HG03060 (cell line): Measurements from ENCODE around the gene CCR7.
"Not testable (repeated sequence)": the region's sequence is repeated elsewhere in the genome, so short reads cannot be mapped to it uniquely, and the experiment has no call there.

Source experiments
- ATAC-seq: cut with Tn5 transposase; IDR thresholded peaks from one replicate; pipeline ENCODE4 v1.9.1; 2021; ENCODE audit warnings: low read depth, moderate number of reproducible peaks; ENCODE audit not compliant: unreplicated experiment

CCR7 gene

DNA sequence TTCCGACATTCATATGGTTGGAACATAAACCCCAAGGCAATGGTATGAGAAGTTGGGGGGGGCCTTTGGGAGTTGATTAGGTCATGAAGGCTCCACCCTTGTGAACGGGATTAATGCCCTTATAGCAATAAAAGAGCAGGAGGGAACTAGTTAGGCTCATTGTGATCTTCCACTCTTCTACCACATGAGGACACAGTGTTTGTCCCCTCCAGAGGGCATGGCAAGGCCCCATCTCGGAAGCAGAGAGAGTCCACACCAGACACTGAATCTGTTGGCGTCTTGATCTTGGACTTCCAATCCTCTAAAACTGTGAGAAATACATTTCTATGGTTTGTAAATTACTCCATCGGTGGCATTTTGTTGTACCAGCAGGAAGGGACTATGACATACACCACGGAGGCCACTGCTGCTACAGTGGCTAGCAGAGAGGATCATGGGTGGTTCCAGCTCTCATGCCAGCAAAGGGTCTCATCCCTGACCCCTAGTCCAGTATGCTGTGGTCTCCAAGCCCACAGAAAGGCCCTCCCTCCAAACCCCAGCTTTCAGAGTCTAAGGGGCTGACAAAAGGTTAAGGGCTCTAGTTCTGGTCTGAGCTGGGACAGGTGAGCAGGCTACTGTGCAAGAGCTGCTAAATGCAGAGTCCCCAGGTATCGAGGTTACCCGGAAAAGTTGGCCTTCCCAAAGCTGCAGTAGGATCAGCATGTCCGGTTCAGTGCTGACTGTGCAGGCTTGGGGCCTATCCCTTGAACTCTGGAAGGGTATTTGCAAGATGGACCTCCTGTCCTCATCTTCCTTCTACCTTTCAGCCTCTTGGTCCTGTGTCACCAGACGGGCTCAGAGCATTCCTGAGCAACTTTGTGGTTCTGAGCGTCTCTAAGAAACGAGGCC lies 12.2 kb downstream of the CCR7 start:
- ATAC-seq = no peak

DNA sequence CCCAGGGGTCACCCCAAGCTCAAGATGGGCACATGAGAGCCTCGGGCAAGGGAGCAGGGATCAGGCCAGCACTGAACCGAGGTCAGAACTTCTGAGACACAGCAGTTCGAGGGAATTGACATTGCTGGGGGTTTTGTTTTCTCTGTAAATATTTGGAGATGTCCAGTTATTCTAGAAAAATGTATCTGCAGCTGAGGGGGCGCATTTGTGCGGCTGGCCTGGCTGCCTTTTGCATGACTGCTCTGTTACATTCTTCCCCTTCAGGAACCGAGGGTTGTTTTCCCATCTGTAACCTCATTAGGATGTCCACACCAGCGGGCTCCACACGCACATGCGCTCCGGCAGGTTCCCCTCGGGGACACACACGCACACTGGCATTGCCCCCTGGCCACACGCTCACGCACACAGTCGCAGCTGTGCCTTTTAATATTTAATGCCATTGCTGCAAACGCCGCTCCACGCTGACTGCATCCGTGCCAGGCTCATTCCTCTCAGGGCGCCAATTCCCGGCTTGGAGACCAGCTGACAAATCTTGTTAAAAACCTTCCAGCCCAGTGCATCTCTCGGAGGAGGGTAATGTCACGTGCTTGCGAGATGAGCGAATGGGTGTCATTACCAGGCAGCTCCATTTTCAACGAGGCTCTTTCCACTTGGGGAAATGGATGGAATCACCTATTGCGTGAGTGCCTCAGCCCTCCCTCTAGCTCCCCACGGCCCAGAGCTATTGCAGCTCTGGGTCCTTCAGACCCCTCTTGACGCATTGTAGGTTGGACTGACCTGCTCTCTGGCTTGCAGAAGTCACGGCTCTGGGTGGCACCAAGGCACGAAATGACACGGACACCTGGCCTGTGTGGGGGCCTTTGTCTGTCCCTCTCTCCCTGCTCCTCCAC lies 13.1 kb downstream of the CCR7 start:
- no peak for ATAC-seq

DNA sequence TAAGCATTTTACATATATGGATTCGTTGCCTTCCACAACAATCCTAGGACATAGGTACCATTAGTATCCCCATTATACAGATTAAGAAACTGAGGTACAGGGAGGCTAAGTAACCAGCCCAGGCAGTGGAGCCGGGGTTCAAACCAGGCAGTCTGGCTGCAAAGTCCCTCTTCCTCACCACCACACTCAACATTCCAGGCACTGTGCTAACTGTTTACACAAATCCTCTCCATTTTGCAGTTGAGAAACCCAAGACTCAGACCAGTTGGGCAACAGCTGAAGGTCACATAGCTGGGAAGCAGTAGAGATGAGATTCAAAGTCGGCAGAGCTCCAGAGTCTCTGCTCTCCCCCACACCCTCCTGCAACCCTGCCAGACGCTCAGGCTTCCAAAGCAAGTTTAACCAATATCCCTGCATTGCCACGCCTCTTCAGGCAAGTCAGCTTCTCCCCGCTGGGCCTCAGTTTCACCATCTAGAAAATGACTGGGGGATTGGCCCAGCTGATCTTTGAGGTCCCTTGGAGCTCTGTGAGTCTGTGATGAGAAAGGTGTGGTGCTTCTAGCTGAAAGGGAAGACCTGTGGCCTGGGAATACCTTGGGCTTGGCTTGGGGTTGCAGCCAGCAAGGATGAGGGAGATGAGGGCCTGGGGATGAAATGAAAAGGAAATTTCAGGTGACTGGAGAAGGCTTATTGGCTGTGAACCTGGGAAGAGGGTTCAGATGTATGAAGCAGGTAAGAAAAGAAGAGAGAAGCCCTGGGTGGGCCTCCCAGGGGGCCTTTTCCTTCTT lies 14.0 kb downstream of the CCR7 start:
- ATAC-seq = no peak

DNA sequence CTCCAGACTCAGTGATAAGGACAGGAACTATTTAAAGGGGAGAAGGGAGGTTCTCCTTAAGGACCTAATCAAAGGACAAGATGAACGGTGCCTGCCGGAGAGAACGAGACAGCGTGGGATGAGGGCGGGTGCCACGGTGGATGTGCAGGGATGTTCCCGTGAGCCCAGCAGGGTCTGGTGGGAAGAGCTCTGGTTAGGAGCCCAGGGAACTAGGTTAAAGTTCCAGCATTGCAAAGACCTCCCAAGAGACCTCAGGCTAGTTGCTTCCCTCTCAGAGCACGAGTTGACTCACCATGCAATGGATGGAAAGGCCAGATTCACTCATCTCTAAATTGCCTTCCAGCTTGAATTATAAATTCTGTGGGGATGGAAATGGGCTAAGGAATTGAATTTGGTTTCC lies 14.7 kb downstream of the CCR7 start:
- ATAC-seq = no peak

DNA sequence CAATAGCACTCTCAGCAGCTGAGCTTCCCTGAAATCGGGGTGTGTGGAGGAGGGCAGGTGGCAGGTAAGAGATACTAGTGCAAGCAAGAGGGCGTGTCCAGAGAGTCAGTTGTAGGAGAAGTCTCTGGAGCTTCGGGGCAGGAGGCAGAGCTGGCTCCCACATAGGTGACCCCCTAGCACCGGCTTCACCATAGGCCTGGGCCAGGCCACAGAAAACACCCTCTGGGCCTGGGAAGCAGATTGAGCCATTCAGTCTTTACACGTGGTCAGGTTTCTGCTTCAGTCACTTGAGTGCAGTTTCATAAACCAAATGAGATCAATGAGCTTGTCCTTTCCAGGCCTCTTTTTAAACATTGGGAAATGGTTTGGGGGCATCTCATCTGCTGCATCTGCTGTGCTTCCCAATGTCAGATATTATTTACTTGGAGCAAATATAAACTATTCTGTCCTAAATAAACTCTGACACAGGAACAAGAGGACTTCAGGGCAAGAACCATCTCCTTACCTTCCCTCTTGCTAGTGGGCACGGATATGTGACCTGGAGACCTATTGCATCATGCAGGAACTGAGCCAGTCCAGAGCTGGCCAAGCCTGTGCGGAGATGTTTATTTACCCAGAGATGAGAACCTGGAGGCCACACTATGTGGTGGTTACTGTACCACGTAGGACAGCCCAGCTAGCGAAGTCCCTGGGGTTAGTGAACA lies 16.1 kb downstream of the CCR7 start:
- ATAC-seq = no peak

DNA sequence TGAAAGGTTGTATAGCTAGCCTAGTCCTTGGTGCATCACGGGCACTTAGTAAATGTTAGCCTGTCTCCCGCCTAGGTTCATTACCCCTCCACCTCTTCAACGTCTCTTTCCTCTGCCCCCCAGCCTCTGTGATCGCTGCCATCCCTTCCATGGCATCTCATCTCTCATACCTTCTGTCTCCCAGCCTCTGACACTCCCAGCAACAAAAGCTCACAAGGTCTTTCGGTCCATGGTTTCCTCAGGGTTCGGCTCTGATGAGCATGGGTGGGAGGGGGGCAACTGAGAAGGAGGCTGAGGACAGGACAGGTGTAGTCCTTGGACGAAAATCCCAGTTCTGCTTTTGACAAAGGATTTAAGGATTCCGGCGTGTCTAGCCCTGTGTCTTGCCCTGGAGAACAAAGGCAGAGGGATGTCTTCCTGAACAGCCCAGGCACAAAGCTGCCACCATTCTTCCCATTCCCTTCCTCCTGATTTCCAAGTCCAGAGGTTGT lies 16.7 kb downstream of the CCR7 start:
- ATAC-seq = no peak

DNA sequence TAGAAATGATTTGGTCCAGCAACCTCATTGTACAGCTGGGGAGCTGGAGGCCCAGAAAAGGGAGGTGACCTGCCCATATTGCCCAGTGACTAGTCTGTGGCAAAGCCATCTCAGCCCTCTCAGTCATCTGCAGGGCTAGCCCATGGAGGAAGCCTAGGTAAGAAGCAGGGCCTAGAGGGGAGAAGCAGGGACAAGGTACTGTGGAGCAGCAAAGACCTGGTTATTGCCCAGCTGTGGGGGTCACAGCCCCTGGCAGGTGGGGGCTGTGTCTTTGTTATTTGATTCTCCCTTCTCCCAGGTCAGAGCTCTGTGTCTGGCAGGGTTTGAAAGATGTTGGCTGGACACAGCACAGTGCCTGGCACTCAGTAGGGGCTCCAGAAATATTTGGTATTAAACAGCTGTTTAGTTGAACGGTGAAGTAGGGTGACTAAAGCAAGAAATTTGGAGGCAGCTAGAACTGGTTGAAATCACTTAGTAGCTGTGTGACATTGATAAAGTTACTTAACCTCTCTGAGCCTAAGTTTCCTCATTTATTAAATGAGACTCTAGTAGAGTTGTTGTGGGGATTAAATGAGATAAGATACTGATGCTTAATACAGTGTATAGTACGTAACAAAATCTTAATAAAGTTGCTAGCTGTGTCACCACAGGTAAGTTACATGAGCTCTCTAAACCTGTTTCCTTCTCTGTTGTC lies 17.3 kb downstream of the CCR7 start:
- no peak for ATAC-seq

DNA sequence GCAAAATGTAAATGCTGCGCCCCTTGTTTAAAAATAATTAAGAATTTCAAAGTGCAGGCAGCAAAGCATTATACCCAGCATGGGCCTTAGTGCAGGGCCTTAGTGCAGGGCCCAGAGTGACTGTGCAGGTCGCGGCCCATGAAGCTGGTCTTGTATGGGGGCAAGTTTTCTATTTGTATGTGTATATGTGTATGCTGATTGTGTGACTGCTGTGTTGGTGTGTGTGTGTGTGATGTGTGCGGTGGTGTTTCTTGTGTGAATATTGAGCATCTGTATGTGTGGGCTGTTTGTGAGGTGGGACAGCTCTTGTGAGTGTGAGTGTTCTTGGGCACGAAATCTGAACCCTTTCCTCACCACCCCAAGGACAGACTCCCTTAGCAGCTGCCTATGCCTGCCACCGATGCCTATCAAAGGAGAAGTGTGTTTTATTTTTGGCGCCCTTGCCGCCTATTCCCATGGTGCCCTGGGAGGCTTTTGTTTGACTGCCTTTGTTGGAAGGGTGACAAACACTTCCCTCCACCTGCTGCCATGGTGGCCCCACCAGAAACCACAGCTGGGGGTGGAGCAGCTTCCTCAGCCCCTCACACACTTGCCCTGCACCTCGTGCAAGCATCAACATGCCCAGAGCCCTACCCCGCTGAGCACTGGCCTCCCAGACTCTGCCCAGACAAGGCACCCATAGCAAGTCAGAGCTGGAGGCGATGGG lies 18.0 kb downstream of the CCR7 start:
- ATAC-seq = no peak

DNA sequence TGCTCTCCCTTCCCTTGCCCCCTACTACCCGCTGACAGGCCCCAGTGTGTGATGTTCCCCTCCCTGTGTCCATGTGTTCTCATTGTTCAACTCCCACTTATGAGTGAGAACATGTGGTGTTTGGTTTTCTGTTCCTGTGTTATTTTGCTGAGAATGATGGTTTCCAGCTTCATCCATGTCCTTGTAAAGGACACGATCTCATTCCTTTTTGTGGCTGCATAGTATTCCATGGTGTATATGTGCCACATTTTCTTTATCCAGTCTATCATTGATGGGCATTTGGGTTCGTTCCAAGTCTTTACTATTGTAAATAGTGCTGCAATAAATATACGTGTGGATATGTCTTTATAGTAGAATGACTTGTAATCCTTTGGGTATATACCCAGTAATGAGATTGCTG lies 18.8 kb downstream of the CCR7 start:
- ATAC-seq = not testable (repeated sequence)

DNA sequence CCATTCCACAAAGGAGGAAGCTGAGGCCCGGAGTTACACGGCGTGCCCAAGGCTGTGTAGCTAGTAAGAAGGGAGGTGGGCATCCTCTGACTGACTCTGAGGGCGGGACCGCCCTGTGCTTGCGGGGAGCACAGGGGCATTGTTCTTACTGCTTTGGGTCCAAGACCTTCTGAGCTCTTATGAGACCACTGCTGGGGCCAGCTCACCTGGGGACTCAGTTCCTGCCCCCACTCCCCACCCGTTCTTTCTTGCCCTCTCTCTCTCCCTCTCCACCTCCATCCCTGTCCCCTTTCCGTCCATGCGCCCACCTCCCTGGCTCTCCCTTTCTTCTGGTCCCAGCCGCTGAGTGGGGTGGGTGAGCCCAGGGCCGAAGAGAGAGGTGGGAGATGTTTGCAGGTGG lies 19.6 kb downstream of the CCR7 start:
- ATAC-seq = no peak

DNA sequence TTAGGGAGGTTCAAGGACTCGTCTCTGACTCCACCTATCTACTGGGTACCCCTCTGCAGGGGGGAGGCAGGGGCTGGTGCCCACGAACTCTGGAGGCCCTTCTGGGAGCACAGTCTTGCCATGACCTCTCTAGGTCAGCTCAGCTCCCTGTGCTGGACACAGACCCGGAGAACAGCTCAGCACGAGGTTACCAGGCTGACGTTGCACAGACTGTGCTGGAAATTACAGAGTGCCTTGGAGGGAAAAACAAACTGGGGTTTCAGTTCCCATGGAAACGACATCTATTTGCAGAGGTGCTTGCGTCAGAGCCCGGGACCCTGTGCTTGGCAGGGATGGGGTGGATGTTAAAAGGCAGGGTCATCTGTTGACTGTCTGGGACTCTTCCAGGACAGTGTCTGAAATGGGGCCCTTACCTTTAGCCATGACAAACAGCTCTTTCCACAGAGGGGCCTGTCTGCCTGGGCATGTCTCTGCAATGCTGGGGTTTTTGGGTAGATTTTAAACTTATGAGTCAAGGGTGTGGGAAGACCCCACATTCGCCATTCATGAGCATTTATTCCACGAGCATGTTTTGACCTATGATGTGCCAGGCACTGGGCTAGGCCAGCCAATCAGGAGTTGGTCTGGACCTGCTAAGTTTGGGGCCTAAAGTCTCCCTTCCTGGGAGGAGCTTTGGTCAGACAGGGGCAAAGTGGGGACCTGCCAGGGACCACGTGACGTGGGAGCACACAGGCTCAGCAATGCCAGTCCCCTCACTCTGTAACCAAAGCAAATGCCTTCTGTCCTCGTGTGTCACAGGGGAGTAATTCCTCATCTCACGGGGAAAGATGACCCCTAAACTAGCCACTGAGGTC lies 22.5 kb downstream of the CCR7 start:
- no peak for ATAC-seq

DNA sequence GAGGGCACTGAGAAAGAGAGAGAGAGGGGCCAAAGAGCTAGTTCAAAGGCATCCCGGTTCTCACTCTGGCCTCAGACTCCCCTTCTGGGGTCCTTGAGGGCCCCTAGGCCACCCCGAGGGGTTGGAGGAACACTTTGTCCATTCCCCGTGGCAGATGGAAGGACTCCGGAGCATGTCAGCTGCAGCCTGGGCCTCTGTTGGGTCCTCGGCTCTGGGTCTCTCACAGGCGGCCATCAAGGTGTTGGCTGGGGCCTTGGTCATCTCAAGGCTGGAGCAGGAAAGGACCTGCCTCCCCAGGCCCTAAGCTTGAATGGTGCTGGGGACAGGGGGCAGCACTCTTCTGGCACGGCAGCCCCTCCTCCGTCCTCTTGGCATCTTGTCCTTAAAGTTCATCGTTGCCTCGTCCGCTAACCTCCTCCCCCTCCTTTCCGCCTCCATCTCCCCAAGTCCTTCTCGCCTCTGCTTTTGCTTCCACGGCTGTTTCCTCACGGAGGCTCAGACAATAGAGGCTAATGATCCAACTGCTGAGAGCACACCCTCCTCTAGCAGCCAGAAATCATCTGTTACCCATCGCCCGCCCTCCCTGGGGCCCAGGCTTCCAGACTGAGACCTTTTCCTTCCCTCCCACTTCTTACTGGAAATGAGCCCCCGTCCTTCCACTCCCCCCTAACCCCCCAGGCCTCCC lies 23.3 kb downstream of the CCR7 start:
- ATAC-seq = no peak

DNA sequence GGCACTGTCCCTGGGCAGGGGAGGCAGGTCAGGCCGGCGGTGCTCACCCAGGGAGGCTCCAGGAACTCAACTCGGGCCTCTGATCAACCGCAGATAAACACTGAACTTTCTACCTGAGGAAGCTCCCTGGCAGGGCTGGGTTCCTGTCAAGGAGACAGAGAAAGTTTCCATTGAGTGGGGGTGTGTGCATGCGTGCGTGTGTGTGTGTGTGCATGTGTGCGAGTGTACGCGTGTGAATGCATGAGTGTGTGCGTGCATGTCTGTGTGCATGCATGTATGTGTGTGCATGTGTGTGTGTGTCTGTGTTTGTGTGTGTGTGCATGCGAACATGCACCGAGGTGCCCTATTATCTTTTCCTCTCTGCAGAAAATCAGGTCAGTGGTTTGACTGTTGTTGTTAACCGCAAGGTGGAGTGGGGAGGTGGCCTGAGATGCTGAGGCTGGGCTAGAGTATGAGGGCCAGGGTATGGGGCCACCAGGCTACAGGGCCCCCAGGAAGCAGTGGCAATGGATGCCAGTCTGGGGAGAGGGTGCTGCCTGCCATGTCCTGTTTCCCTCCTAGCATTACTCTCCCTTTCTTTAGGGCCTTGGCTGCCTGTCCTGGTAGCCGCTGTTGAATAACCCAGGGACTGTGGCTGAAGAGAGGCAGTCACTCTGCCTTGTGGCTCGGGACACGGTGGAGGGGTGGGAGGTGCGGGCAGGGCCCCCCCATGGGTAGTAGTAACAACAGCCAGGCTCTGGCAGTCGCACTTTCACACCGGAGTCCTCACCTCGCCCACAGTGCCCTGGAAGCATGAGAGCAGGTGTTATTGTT lies 24.0 kb downstream of the CCR7 start:
- ATAC-seq = no peak

DNA sequence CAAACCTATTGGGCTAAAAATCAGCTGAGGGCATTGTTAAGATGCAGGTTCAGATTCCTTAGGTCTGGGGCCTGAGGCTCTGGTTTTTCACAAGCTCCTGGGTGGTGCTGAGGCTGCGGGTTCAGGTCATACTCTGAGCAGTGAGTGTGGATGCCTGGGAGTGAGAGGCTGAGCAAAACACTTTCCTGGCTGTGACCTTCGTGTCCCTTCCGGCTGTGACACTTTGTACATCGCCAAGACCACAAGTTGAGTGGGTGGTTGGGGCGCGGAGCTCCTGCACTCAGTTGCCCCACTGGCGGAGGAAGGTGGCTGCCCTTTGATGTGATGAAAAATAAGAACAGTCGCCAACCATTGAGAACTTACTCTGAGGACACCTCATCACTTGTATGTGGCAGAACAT lies 24.8 kb downstream of the CCR7 start:
- ATAC-seq = no peak

DNA sequence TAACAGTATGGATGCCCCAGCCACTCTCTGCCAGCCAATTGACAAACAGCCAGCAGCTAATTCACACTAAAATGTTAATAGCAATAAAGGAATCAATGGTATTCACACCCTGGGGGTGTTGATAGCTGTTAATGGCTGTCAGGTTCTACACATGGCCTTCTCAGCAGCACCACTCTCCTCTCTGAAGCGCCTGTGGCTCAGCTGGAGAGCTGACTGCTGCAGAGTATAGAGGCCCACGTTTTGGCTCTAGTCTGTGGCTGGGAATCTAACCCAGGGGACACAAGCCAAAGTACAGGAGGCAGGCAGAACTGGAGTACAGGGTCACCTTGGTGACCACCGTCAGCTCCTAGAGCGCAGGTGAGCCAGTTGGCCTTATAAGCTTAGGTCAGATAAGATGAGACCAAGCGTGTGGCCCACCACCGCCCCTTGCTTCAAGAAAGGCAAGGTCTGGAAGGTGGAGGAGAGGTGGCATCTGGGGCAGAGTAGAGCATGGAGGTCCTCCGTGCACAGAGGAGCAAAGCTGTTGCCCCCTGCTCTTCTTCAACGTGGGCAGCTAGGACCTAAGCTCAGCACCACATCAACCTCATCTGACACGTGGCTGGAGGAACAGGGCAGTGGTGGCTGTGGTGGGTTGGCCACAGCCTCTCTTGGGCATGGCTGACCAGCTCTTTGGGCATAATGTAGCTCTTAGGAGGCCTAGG lies 25.4 kb downstream of the CCR7 start:
- no peak for ATAC-seq
